GM21423 (cell line): ENCODE measurements around the gene CTTN.

Experiments
- ATAC-seq: cut with Tn5 transposase; IDR thresholded peaks from one replicate; pipeline ENCODE4 v1.9.1; 2021; ENCODE audit warnings: mild to moderate bottlenecking, moderate library complexity; ENCODE audit not compliant: unreplicated experiment

CTTN gene

GRCh38 chr11:70472240-70472639 lies 73.9 kb downstream of the CTTN start:
- ATAC-seq = no peak

- ATAC-seq = no peak
These were observed 75.0 kb downstream of the CTTN start for GRCh38 chr11:70473186-70473872.

GRCh38 chr11:70473873-70474690 lies 75.8 kb downstream of the CTTN start:
- ATAC-seq = no peak

- no peak for ATAC-seq
These were observed 76.4 kb downstream of the CTTN start for GRCh38 chr11:70474710-70475109.

- no peak for ATAC-seq
These were observed 78.3 kb downstream of the CTTN start for GRCh38 chr11:70476669-70477068.

- ATAC-seq = no peak
These were observed 78.8 kb downstream of the CTTN start for GRCh38 chr11:70477176-70477575.

GRCh38 chr11:70477609-70478008 lies 79.3 kb downstream of the CTTN start:
- no peak for ATAC-seq

- no peak for ATAC-seq
These were observed 80.0 kb downstream of the CTTN start for GRCh38 chr11:70478166-70478890.

- ATAC-seq = no peak
These were observed 82.4 kb downstream of the CTTN start for GRCh38 chr11:70480711-70481110.

- no peak for ATAC-seq
These were observed 83.5 kb downstream of the CTTN start for GRCh38 chr11:70481625-70482528.

GRCh38 chr11:70482529-70482917 lies 84.2 kb downstream of the CTTN start:
- ATAC-seq = no peak

- ATAC-seq = no peak
These were observed 84.9 kb downstream of the CTTN start for GRCh38 chr11:70483077-70483861.

- ATAC-seq = no peak
These were observed 85.6 kb downstream of the CTTN start for GRCh38 chr11:70483917-70484316.

- no peak for ATAC-seq
These were observed 87.1 kb downstream of the CTTN start for GRCh38 chr11:70485326-70486025.

- ATAC-seq = no peak
These were observed 87.7 kb downstream of the CTTN start for GRCh38 chr11:70486026-70486415.
